Endothelial cell of umbilical vein (primary cell): ENCODE results near the gene KIF25. TPM values are rescaled to one million over a fixed set of nuclear protein-coding genes. Genes with fewer than 3 reads are reported as not detected.

ENCODE experiments used
- BruUV-seq: library from RNA; stranded (reverse); fragments of 400-500 nt; replicated peaks from 2 replicates; lab custom pipeline; 2021; lab: Mats Ljungman, UMichigan
- CTCF ChIA-PET: fragments of 300-600, 350-600 bp; sonication (Branson Sonifier 250); formaldehyde crosslinking; loops from one replicate; lab custom pipeline; 2021; ENCODE audit warnings: antibody characterized with exemption, inconsistent platforms; lab: Charles Lee
- POLR2A ChIA-PET: fragments of 300-600, 350-600 bp; sonication (Branson Sonifier 250); formaldehyde crosslinking; loops from one replicate; lab custom pipeline; 2021; ENCODE audit warnings: antibody characterized with exemption, inconsistent platforms; lab: Charles Lee
- DNase-seq: peaks from one replicate; pipeline ENCODE4 v3.0.0-alpha.2; 2011; ENCODE audit warnings: low read depth, low spot score
- FAIRE-seq: peaks from 2 replicates; lab custom pipeline; 2011; peaks lifted over from hg19 to GRCh38; lab: Jason Lieb, UNC
- H2AFZ ChIP-seq: 2 replicates; pipeline ENCODE4 v1.6.0; 2012; ENCODE audit warnings: low read depth, low read length, control low read depth, inconsistent platforms
- H3K27ac ChIP-seq: 2 replicates; pipeline ENCODE4 v1.5.1; 2011; ENCODE audit warnings: low read depth, mild to moderate bottlenecking, control low read depth, low read length, moderate library complexity; ENCODE audit not compliant: insufficient read depth
- H3K27me3 ChIP-seq, 2 experiments: 2 replicates each; pipeline versions ENCODE4 v1.6.0 to v1.6.1; 2011; ENCODE audit warnings: low read length in 2 of 2, mixed read lengths in 1 of 2; ENCODE audit not compliant: control insufficient read depth in 2 of 2, insufficient read depth in 2 of 2
- H3K36me3 ChIP-seq, 2 experiments: 2 replicates in 1 of 2; 3 replicates in 1 of 2; pipeline ENCODE4 v1.5.1; 2011; ENCODE audit warnings: low read length in 2 of 2, mild to moderate bottlenecking in 1 of 2, moderate library complexity in 1 of 2; ENCODE audit not compliant: control insufficient read depth in 2 of 2, insufficient read depth in 2 of 2; ENCODE audit errors: extremely low read depth in 1 of 2
- H3K4me1 ChIP-seq: 3 replicates; pipeline ENCODE4 v1.5.1; 2011; ENCODE audit warnings: mild to moderate bottlenecking, low read length; ENCODE audit not compliant: control insufficient read depth, insufficient read depth; ENCODE audit errors: extremely low read depth
- H3K4me2 ChIP-seq: 2 replicates; pipeline ENCODE4 v1.6.1; 2011; ENCODE audit warnings: low read length, control low read depth, mixed read lengths; ENCODE audit not compliant: insufficient read depth
- H3K4me3 ChIP-seq, 3 experiments: fragments of 200-600 bp in 1 of 3; sonication (generic), shearing (Covaris generic) in 1 of 3; replicated peaks in 1 of 3; 2 replicates each; pipeline ENCODE4 v1.5.1; 2011 to 2016; ENCODE audit warnings: control low read depth in 3 of 3, low read length in 3 of 3, mild to moderate bottlenecking in 2 of 3, inconsistent platforms in 1 of 3, low read depth in 1 of 3, moderate library complexity in 1 of 3; ENCODE audit not compliant: insufficient read depth in 1 of 3
- H3K79me2 ChIP-seq: 2 replicates; pipeline ENCODE4 v1.6.0; 2012; ENCODE audit warnings: low read length, inconsistent platforms; ENCODE audit not compliant: control insufficient read depth, insufficient read depth
- H3K9ac ChIP-seq: replicated peaks from 2 replicates; pipeline ENCODE3; 2011; ENCODE audit warnings: low read length, control low read depth; ENCODE audit not compliant: insufficient read depth; ENCODE audit errors: extremely low read depth
- H3K9me1 ChIP-seq: replicated peaks from 3 replicates; pipeline ENCODE4 v1.6.0; 2011; ENCODE audit warnings: mild to moderate bottlenecking, low read length; ENCODE audit not compliant: control insufficient read depth, insufficient read depth; ENCODE audit errors: extremely low read depth
- H3K9me3 ChIP-seq: replicated peaks from 2 replicates; pipeline ENCODE4 v1.5.1; 2012; ENCODE audit warnings: low read length, inconsistent platforms; ENCODE audit not compliant: control insufficient read depth, insufficient read depth
- H4K20me1 ChIP-seq: replicated peaks from 2 replicates; pipeline ENCODE3; 2011; ENCODE audit warnings: mild to moderate bottlenecking, low read length; ENCODE audit not compliant: control insufficient read depth, insufficient read depth; ENCODE audit errors: extremely low read depth
- CTCF ChIP-seq, 2 donors: IDR thresholded peaks; 1 replicate in 1 of 2; 2 replicates in 1 of 2; pipeline ENCODE4 v1.5.1; 2011; ENCODE audit warnings: low read length in 2 of 2, mild to moderate bottlenecking in 2 of 2, moderate library complexity in 2 of 2, control low read depth in 1 of 2, inconsistent platforms in 1 of 2, low read depth in 1 of 2; ENCODE audit not compliant: insufficient read depth in 1 of 2; ENCODE audit errors: extremely low read depth in 1 of 2
- EZH2 ChIP-seq: IDR thresholded peaks from 2 replicates; pipeline ENCODE4 v1.6.1; 2012; ENCODE audit warnings: borderline replicate concordance, low read depth, mild to moderate bottlenecking, moderate library complexity, low read length, inconsistent platforms; ENCODE audit not compliant: severe bottlenecking
- FOS ChIP-seq: IDR thresholded peaks from 2 replicates; pipeline ENCODE4 v1.6.1; 2011; ENCODE audit warnings: mild to moderate bottlenecking, low read length, moderate library complexity, borderline replicate concordance; ENCODE audit not compliant: insufficient read depth
- GATA2 ChIP-seq: IDR thresholded peaks from 2 replicates; pipeline ENCODE4 v1.7.0; 2011; ENCODE audit warnings: low read depth, mild to moderate bottlenecking, moderate library complexity, mixed read lengths, low read length; ENCODE audit not compliant: insufficient read length, insufficient read depth
- JUN ChIP-seq: IDR thresholded peaks from 2 replicates; pipeline ENCODE4 v1.6.1; 2011; ENCODE audit warnings: borderline replicate concordance, low read depth; ENCODE audit not compliant: insufficient read length, insufficient read depth
- MAX ChIP-seq: IDR thresholded peaks from 2 replicates; pipeline ENCODE4 v1.6.1; 2011; ENCODE audit not compliant: insufficient read depth, insufficient read length
- MYC ChIP-seq: IDR thresholded peaks from one replicate; pipeline ENCODE4 v1.6.1; 2011; ENCODE audit warnings: mild to moderate bottlenecking, low read depth, low read length
- POLR2A ChIP-seq: IDR thresholded peaks from 2 replicates; pipeline ENCODE4 v1.6.1; 2012; ENCODE audit warnings: low read depth, mild to moderate bottlenecking, control low read depth, low read length
- POLR2AphosphoS5 ChIP-seq: IDR thresholded peaks from 2 replicates; pipeline ENCODE4 v1.6.1; 2012; ENCODE audit warnings: low read depth, mild to moderate bottlenecking, control low read depth, low read length, moderate library complexity; ENCODE audit not compliant: insufficient read depth
- dilution Hi-C: fragments of 300-500 bp; cut with MboI; formaldehyde crosslinking; loops from one replicate; pipeline ENCODE4 v1.15.0; 2019; ENCODE audit warnings: low sequenced_read_pairs; ENCODE audit not compliant: extremely low pct_ligation_motif_present
- intact Hi-C: fragments of 100-400 bp; cut with micrococcal nuclease; formaldehyde crosslinking; loops from one replicate; pipeline ENCODE4 v1.10.0; 2022
- polyA plus RNA-seq, 4 experiments: library from polyadenylated mRNA; depleted of rRNA in 3 of 4; stranded (reverse) in 3 of 4; unstranded in 1 of 4; fragments of >200 nt; gene quantifications; 2 replicates each; pipeline versions ENCODE4 v1.2.1 to v1.2.3, GENCODE V29; 2011 to 2012; ENCODE audit warnings: missing spikeins in 1 of 4
- total RNA-seq: library from RNA; stranded (reverse); gene quantifications from 2 replicates; pipeline ENCODE4 v1.2.3, GENCODE V29; 2021

KIF25 gene
- total and polyA plus RNA-seq, 2 donors (not counting 3 experiments of a cell fraction or from before 2014, with no cell fraction given): not detected

- no peak for DNase-seq
- no peak overlapping the region for H3K4me3 ChIP-seq
- H4K20me1 ChIP-seq: no peaks in the 10 kb centered on the region
- H3K9me3 ChIP-seq: no peaks in the 10 kb centered on the region
- dilution Hi-C loops: no loop called here
- BruUV-seq: no TSS peak
- H3K4me1 ChIP-seq: no peaks in the 10 kb centered on the region
- H3K27ac ChIP-seq: no peak overlapping the region
- H3K36me3 ChIP-seq: no peaks in the 10 kb centered on the region
- no peak overlapping the region for H3K9ac ChIP-seq
- no peak overlapping the region for H3K4me2 ChIP-seq
- H3K79me2 ChIP-seq: no peaks in the 10 kb centered on the region
- H2AFZ ChIP-seq: no peak overlapping the region
- no peaks in the 10 kb centered on the region for H3K9me1 ChIP-seq
- H3K27me3 ChIP-seq: no peaks in the 10 kb centered on the region
- intact Hi-C loops: no loop called here
- ChIA-PET POLR2A (no interaction called here), CTCF (no interaction called here)
- TF ChIP-seq CTCF (IDR thresholded peaks at IDR 0.05; ENCODE audit: extremely low read depth in 1 of 2, insufficient read depth in 1 of 2, low read depth in 1 of 2, low read length in 2 of 2) (no peak), FOS (no peak), POLR2A (no peak), MAX (no peak), POLR2AphosphoS5 (no peak), MYC (no peak), JUN (no peak), EZH2 (no peak), GATA2 (no peak)
- FAIRE-seq: no peak
These were observed 47.2 kb downstream of the KIF25 start for GRCh38 chr6:168044521-168045130.
